ENCODE data around the gene WWTR1. TPM values are rescaled to one million over a fixed set of nuclear protein-coding genes. Genes with fewer than 3 reads are reported as not detected.
A peak's percentile ranks its signal among the peaks of the same experiment; 100 is the strongest.

Gene WWTR1
- total RNA-seq, 4 donors from 2014 or later = 40.3 to 80.4 (median 67.6) TPM

GRCh38 chr3:149575213-149575960, 82.4 kb downstream of the WWTR1 start:
- Histone ChIP-seq H3K27me3 (no peaks in the 10 kb centered on the region), H3K4me1 (peaks cover 9 to 73% (median 21%) of the 10 kb centered on the region in 4 donors), H3K36me3 (no peaks in the 10 kb centered on the region), H3K4me3 (no peak overlapping the region), H3K9me3 (no peaks in the 10 kb centered on the region), H3K27ac (peak overlapping the region; percentile 78 to 83 (median 80))
- no peak for TF ChIP-seq EP300 (IDR thresholded peaks at IDR 0.05; ENCODE audit: low read depth)
- peak in 1 of 3 donors; percentile 16 for TF ChIP-seq POLR2AphosphoS5 (IDR thresholded peaks at IDR 0.05)
- in situ Hi-C loops (cut with MboI; ENCODE audit: low pct_ligation_motif_present in 1 of 4, low pct_unique_long_range_greater_than_20kb in 1 of 4, low sequenced_read_pairs in 3 of 4) = no loop called here
- DNase-seq = no peak
- WGBS, 2 donors (ENCODE audit: low coverage in 1 of 2) = 66 to 100% methylated on average over 1 to 7 of the region's 7 CpGs
- intact Hi-C loops (cut with DNase I; ENCODE audit: low total_unique reads) = loop anchor here (1.0 to 5.0 kb wide), 2 partner anchors 39 to 1687 kb away; no protein-coding TSS in a partner anchor

DNA sequence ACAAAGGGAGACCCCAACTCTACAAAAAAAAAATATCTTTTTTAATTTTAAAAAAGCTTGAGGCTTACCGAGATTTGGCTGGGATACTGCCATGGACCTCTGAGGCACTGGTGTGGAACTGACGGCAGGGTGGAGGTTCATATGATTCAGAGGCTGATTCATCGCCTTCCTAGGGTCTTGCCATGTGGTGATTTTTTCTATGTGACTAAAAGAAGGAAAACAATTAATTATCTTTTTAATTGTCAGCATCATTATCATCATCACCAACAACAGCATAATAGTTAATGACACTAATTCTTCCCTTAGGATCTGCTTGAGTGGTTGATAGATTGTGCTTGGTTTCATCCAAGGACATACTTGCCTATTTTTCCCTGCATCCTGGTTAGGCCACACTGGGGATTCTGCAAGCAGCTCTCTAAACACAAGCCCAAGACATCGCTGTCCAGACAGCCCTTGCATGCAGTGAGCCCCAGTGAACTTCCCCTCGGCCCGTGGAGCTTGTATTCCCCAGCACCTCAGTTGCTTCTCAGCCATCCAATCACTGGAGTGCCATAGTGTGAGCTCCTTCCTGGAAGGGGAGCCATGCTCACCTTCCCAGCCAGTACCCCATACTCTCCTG, 84.9 kb downstream of the WWTR1 start:
- no peak for TF ChIP-seq CTCF (IDR thresholded peaks at IDR 0.05)
- no peak for TF ChIP-seq POLR2A (IDR thresholded peaks at IDR 0.05)
- TF ChIP-seq EP300 (IDR thresholded peaks at IDR 0.05; ENCODE audit: low read depth) = no peak
- no peak for TF ChIP-seq POLR2AphosphoS5 (IDR thresholded peaks at IDR 0.05)
- H3K36me3 ChIP-seq = no peaks in the 10 kb centered on the region
- no peak overlapping the region for H3K4me3 ChIP-seq
- H3K27ac ChIP-seq = peak overlapping the region in 3 of 4 donors; percentile 16 to 26 (median 17)
- intact Hi-C loops (cut with DNase I; ENCODE audit: low total_unique reads) (no loop called here), in situ Hi-C loops (cut with MboI; ENCODE audit: low pct_ligation_motif_present in 1 of 4, low pct_unique_long_range_greater_than_20kb in 1 of 4, low sequenced_read_pairs in 3 of 4) (no loop called here)
- peaks cover 9 to 58% (median 18%) of the 10 kb centered on the region in 4 donors for H3K4me1 ChIP-seq
- no peaks in the 10 kb centered on the region for H3K9me3 ChIP-seq
- DNase-seq = no peak
- no peaks in the 10 kb centered on the region for H3K27me3 ChIP-seq
- 87 to 90% methylated on average over 3 to 6 of the region's 6 CpGs for WGBS, 2 donors (ENCODE audit: low coverage in 1 of 2)

DNA sequence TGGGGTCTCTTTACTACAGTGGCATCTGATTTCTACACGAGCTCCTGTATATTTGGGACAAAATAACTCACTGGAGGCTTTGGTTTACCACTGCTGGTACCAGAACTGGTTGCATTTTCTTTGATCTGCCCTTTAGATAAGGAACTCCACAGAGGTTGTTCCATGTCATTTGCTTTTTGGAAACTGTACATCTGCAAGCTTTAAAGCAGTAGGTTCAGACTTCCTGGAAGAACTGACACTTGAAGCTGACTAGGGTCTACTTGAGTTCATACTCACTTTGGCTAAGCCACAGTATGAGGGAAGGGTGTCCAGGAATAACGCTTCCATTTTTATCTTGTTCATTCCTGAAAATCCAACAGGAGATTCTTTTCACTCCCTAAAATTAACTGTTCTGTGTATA, 86.4 kb downstream of the WWTR1 start:
- DNase-seq = no peak

DNA sequence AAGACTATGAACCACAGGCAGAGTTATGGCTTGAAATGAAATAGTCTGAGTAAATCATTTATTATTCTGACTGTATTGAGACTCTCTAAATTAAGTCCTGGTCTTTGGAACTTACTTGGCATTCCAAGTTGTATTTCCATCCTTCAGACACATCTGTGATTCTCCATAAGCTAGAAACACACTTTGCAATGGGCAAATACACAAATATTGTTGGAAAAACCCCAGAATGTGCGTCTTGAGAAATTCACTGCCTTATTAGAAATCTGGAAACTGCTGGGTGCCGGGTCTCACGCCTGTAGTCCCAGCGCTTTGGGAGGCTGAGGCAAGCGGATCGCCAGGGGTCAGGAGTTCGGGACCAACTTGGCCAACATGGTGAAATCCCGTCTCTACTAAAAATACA, 87.8 kb downstream of the WWTR1 start:
- 90 to 92% methylated on average over 7 to 8 of the region's 8 CpGs for WGBS, 2 donors (ENCODE audit: low coverage in 1 of 2)
- no peak overlapping the region for H3K27ac ChIP-seq
- intact Hi-C loops (cut with DNase I; ENCODE audit: low total_unique reads) = no loop called here

More for the DNA sequence above, 86.4 kb downstream of the WWTR1 start:
- Histone ChIP-seq H3K9me3 (no peaks in the 10 kb centered on the region), H3K36me3 (no peaks in the 10 kb centered on the region), H3K27ac (peak overlapping the region in 1 of 4 donors; percentile 14), H3K27me3 (no peaks in the 10 kb centered on the region), H3K4me3 (no peak overlapping the region), H3K4me1 (peaks cover 5 to 55% (median 19%) of the 10 kb centered on the region in 4 donors)
- 64 to 77% methylated on average over 1 to 2 of the region's 2 CpGs for WGBS, 2 donors (ENCODE audit: low coverage in 1 of 2)
- TF ChIP-seq CTCF (IDR thresholded peaks at IDR 0.05) (no peak), POLR2AphosphoS5 (IDR thresholded peaks at IDR 0.05) (no peak), EP300 (IDR thresholded peaks at IDR 0.05; ENCODE audit: low read depth) (no peak), POLR2A (IDR thresholded peaks at IDR 0.05) (no peak)
- intact Hi-C loops (cut with DNase I; ENCODE audit: low total_unique reads) = no loop called here
- in situ Hi-C loops (cut with MboI; ENCODE audit: low pct_ligation_motif_present in 1 of 4, low pct_unique_long_range_greater_than_20kb in 1 of 4, low sequenced_read_pairs in 3 of 4) = no loop called here

More for the DNA sequence above, 87.8 kb downstream of the WWTR1 start:
- no peaks in the 10 kb centered on the region for H3K27me3 ChIP-seq
- no peaks in the 10 kb centered on the region for H3K36me3 ChIP-seq
- DNase-seq = no peak
- no peak for TF ChIP-seq POLR2A (IDR thresholded peaks at IDR 0.05)
- TF ChIP-seq CTCF (IDR thresholded peaks at IDR 0.05) = no peak
- no peak for TF ChIP-seq POLR2AphosphoS5 (IDR thresholded peaks at IDR 0.05)
- no peak for TF ChIP-seq EP300 (IDR thresholded peaks at IDR 0.05; ENCODE audit: low read depth)
- peaks cover 0 to 42% (median 11%) of the 10 kb centered on the region in 4 donors for H3K4me1 ChIP-seq
- H3K4me3 ChIP-seq = no peak overlapping the region
- in situ Hi-C loops (cut with MboI; ENCODE audit: low pct_ligation_motif_present in 1 of 4, low pct_unique_long_range_greater_than_20kb in 1 of 4, low sequenced_read_pairs in 3 of 4) = no loop called here
- no peaks in the 10 kb centered on the region for H3K9me3 ChIP-seq
